Lower leg skin (tissue), 3 donors: ENCODE results near the gene ITGB1BP1.

Source experiments
- POLR2A ChIP-seq, 2 donors: fragments of 450-650 bp; IDR thresholded peaks; one replicate each; pipeline ENCODE4 v1.6.1; 2016 to 2017; ENCODE audit warnings: antibody characterized with exemption in 2 of 2, mild to moderate bottlenecking in 1 of 2, moderate library complexity in 1 of 2
- TF ChIP-seq, protein P1 (sequence below), 3 donors: fragments of 450-650 bp; IDR thresholded peaks; one replicate each; pipeline ENCODE4 v1.5.1; 2016; ENCODE audit warnings: antibody characterized with exemption in 3 of 3, mild to moderate bottlenecking in 3 of 3, moderate library complexity in 2 of 3

DNA sequence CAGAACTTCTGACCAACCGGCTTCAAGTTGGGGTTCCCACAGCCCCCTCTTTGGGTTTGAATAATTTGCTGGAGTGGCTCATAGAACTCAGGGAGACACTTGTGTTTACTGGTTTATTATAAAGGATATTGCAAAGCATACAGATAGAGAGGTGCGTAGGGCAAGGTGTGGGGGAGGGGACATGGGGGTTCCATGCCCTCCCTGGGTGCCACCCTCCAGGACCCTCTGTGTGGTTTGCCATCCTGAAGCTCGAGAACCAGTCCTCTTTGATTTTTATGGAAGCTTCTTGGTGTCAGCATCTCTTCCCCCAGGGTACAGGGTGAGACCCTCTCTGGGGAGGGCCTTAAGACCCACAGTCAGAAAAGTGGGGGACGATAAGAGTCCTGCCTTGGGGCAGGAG lies 38.8 kb downstream of the ITGB1BP1 start:
- TF ChIP-seq, protein P1, sequence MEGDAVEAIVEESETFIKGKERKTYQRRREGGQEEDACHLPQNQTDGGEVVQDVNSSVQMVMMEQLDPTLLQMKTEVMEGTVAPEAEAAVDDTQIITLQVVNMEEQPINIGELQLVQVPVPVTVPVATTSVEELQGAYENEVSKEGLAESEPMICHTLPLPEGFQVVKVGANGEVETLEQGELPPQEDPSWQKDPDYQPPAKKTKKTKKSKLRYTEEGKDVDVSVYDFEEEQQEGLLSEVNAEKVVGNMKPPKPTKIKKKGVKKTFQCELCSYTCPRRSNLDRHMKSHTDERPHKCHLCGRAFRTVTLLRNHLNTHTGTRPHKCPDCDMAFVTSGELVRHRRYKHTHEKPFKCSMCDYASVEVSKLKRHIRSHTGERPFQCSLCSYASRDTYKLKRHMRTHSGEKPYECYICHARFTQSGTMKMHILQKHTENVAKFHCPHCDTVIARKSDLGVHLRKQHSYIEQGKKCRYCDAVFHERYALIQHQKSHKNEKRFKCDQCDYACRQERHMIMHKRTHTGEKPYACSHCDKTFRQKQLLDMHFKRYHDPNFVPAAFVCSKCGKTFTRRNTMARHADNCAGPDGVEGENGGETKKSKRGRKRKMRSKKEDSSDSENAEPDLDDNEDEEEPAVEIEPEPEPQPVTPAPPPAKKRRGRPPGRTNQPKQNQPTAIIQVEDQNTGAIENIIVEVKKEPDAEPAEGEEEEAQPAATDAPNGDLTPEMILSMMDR (IDR thresholded peaks at IDR 0.05): no peak
- no peak for TF ChIP-seq POLR2A (IDR thresholded peaks at IDR 0.05)
